ENCODE results near the gene FBXL15. TPM values are rescaled to one million over a fixed set of nuclear protein-coding genes. Genes with fewer than 3 reads are reported as not detected.

Gene FBXL15
- total and polyA plus RNA-seq, 2 of the 13 experiments (the other 11 are each of a cell fraction or from before 2014, with no cell fraction given) = 4.3 to 8.3 TPM

DNA sequence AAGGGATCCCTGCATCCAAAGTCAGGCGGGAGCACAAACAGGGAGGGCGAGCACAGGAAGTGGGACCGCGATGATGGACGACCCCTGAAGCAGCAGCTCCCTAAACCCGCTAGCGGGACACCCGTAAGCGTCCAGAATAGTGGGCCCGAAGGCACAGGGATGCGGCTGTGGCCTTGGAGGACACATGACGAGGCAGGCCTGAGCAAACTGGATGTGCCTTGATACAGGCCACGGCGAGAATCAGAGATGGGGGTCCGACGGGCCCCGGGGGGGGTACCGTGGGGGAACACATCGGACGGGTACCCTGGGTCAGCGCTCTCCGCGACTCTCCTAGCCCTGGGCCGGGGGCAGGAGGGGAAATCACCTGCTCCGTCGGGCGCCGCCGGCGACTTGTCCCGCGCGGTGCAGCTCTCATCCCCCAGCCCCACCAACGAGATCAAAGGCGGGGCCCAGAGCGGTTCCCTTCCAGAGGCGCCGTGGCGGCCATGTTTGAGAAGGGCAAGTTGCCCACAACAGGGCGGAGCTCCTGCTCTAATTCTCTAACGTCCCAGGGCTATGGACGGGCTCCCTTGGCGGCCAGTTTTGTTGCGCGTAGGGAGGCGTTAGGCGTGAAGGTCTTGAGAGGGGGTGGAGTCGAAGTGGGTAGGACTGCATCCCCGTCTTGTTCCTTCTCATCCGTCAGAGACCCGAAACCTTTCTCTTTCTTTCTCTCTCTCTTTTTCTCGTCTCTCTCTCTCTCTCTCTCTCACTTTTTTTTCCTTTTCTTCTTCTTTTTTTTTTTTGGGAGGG is 11.7 kb downstream of the FBXL15 start, which contains the start of gene CUEDC2 (continued):
- peak; percentile 87 for TF ChIP-seq ZNF687 (CRISPR knock-in tag; IDR thresholded peaks at IDR 0.05)
- TF ChIP-seq SIX4 (CRISPR knock-in tag; IDR thresholded peaks at IDR 0.05) = no peak; the same call in 1 of the 2 replicates
- TF ChIP-seq RORA (CRISPR knock-in tag; IDR thresholded peaks at IDR 0.05) = no peak
- TF ChIP-seq JUND (CRISPR knock-in tag; IDR thresholded peaks at IDR 0.05) = 0 out of 2 replicates have a peak, but pooled peaks have one; percentile 27
- 0 out of 2 replicates have a peak, but pooled peaks have one; percentile 62 for TF ChIP-seq ZNF329 (CRISPR knock-in tag; IDR thresholded peaks at IDR 0.05; ENCODE audit: low read depth)
- TF ChIP-seq, protein P1, sequence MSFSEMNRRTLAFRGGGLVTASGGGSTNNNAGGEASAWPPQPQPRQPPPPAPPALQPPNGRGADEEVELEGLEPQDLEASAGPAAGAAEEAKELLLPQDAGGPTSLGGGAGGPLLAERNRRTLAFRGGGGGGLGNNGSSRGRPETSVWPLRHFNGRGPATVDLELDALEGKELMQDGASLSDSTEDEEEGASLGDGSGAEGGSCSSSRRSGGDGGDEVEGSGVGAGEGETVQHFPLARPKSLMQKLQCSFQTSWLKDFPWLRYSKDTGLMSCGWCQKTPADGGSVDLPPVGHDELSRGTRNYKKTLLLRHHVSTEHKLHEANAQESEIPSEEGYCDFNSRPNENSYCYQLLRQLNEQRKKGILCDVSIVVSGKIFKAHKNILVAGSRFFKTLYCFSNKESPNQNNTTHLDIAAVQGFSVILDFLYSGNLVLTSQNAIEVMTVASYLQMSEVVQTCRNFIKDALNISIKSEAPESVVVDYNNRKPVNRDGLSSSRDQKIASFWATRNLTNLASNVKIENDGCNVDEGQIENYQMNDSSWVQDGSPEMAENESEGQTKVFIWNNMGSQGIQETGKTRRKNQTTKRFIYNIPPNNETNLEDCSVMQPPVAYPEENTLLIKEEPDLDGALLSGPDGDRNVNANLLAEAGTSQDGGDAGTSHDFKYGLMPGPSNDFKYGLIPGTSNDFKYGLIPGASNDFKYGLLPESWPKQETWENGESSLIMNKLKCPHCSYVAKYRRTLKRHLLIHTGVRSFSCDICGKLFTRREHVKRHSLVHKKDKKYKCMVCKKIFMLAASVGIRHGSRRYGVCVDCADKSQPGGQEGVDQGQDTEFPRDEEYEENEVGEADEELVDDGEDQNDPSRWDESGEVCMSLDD (CRISPR knock-in tag; IDR thresholded peaks at IDR 0.05; ENCODE audit: borderline replicate concordance) = no peak
- peak; percentile 82 for TF ChIP-seq PHF5A (CRISPR knock-in tag; IDR thresholded peaks at IDR 0.05; ENCODE audit: low read depth, unreplicated experiment)
- TF ChIP-seq ZNF891 (CRISPR knock-in tag; IDR thresholded peaks at IDR 0.05) = peak; percentile 87
- TF ChIP-seq, protein P2, sequence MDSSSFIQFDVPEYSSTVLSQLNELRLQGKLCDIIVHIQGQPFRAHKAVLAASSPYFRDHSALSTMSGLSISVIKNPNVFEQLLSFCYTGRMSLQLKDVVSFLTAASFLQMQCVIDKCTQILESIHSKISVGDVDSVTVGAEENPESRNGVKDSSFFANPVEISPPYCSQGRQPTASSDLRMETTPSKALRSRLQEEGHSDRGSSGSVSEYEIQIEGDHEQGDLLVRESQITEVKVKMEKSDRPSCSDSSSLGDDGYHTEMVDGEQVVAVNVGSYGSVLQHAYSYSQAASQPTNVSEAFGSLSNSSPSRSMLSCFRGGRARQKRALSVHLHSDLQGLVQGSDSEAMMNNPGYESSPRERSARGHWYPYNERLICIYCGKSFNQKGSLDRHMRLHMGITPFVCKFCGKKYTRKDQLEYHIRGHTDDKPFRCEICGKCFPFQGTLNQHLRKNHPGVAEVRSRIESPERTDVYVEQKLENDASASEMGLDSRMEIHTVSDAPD (CRISPR knock-in tag; IDR thresholded peaks at IDR 0.05) = no peak
- TF ChIP-seq ZKSCAN8 (CRISPR knock-in tag; IDR thresholded peaks at IDR 0.05; ENCODE audit: borderline replicate concordance) = no peak
- TF ChIP-seq HMGA1 (CRISPR knock-in tag; conservative IDR thresholded peaks at IDR 0.05) = no peak
- no peak for TF ChIP-seq ZNF589 (CRISPR knock-in tag; conservative IDR thresholded peaks at IDR 0.05)
- TF ChIP-seq NFKBIZ (CRISPR knock-in tag; IDR thresholded peaks at IDR 0.05) = no peak
- peak; percentile 56; the same call in 1 of the 2 replicates for TF ChIP-seq MXD4 (CRISPR knock-in tag; IDR thresholded peaks at IDR 0.05)
- TF ChIP-seq, protein P3, sequence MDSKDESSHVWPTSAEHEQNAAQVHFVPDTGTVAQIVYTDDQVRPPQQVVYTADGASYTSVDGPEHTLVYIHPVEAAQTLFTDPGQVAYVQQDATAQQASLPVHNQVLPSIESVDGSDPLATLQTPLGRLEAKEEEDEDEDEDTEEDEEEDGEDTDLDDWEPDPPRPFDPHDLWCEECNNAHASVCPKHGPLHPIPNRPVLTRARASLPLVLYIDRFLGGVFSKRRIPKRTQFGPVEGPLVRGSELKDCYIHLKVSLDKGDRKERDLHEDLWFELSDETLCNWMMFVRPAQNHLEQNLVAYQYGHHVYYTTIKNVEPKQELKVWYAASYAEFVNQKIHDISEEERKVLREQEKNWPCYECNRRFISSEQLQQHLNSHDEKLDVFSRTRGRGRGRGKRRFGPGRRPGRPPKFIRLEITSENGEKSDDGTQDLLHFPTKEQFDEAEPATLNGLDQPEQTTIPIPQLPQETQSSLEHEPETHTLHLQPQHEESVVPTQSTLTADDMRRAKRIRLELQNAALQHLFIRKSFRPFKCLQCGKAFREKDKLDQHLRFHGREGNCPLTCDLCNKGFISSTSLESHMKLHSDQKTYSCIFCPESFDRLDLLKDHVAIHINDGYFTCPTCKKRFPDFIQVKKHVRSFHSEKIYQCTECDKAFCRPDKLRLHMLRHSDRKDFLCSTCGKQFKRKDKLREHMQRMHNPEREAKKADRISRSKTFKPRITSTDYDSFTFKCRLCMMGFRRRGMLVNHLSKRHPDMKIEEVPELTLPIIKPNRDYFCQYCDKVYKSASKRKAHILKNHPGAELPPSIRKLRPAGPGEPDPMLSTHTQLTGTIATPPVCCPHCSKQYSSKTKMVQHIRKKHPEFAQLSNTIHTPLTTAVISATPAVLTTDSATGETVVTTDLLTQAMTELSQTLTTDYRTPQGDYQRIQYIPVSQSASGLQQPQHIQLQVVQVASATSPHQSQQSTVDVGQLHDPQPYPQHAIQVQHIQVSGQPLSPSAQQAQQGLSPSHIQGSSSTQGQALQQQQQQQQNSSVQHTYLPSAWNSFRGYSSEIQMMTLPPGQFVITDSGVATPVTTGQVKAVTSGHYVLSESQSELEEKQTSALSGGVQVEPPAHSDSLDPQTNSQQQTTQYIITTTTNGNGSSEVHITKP (CRISPR knock-in tag; IDR thresholded peaks at IDR 0.05; ENCODE audit: low read depth) = 0 out of 2 replicates have a peak, but pooled peaks have one; percentile 47

Data from HepG2 (cell line).